Endothelial cell of umbilical vein (primary cell): Measurements from ENCODE around the gene CAMTA1. TPM values are rescaled to one million over a fixed set of nuclear protein-coding genes. Genes with fewer than 3 reads are reported as not detected.

Experiments used
- BruUV-seq: library from RNA; stranded (reverse); fragments of 400-500 nt; replicated peaks from 2 replicates; lab custom pipeline; 2021; lab: Mats Ljungman, UMichigan
- CTCF ChIA-PET: fragments of 300-600, 350-600 bp; sonication (Branson Sonifier 250); formaldehyde crosslinking; loops from one replicate; lab custom pipeline; 2021; ENCODE audit warnings: antibody characterized with exemption, inconsistent platforms; lab: Charles Lee
- POLR2A ChIA-PET: fragments of 300-600, 350-600 bp; sonication (Branson Sonifier 250); formaldehyde crosslinking; loops from one replicate; lab custom pipeline; 2021; ENCODE audit warnings: antibody characterized with exemption, inconsistent platforms; lab: Charles Lee
- DNase-seq: peaks from one replicate; pipeline ENCODE4 v3.0.0-alpha.2; 2011; ENCODE audit warnings: low read depth, low spot score
- FAIRE-seq: peaks from 2 replicates; lab custom pipeline; 2011; peaks lifted over from hg19 to GRCh38; lab: Jason Lieb, UNC
- H2AFZ ChIP-seq: 2 replicates; pipeline ENCODE4 v1.6.0; 2012; ENCODE audit warnings: low read depth, low read length, control low read depth, inconsistent platforms
- H3K27ac ChIP-seq: 2 replicates; pipeline ENCODE4 v1.5.1; 2011; ENCODE audit warnings: low read depth, mild to moderate bottlenecking, control low read depth, low read length, moderate library complexity; ENCODE audit not compliant: insufficient read depth
- H3K27me3 ChIP-seq, 2 experiments: 2 replicates each; pipeline versions ENCODE4 v1.6.0 to v1.6.1; 2011; ENCODE audit warnings: low read length in 2 of 2, mixed read lengths in 1 of 2; ENCODE audit not compliant: control insufficient read depth in 2 of 2, insufficient read depth in 2 of 2
- H3K36me3 ChIP-seq, 2 experiments: 2 replicates in 1 of 2; 3 replicates in 1 of 2; pipeline ENCODE4 v1.5.1; 2011; ENCODE audit warnings: low read length in 2 of 2, mild to moderate bottlenecking in 1 of 2, moderate library complexity in 1 of 2; ENCODE audit not compliant: control insufficient read depth in 2 of 2, insufficient read depth in 2 of 2; ENCODE audit errors: extremely low read depth in 1 of 2
- H3K4me1 ChIP-seq: 3 replicates; pipeline ENCODE4 v1.5.1; 2011; ENCODE audit warnings: mild to moderate bottlenecking, low read length; ENCODE audit not compliant: control insufficient read depth, insufficient read depth; ENCODE audit errors: extremely low read depth
- H3K4me2 ChIP-seq: 2 replicates; pipeline ENCODE4 v1.6.1; 2011; ENCODE audit warnings: low read length, control low read depth, mixed read lengths; ENCODE audit not compliant: insufficient read depth
- H3K4me3 ChIP-seq, 3 experiments: fragments of 200-600 bp in 1 of 3; sonication (generic), shearing (Covaris generic) in 1 of 3; replicated peaks in 1 of 3; 2 replicates each; pipeline ENCODE4 v1.5.1; 2011 to 2016; ENCODE audit warnings: control low read depth in 3 of 3, low read length in 3 of 3, mild to moderate bottlenecking in 2 of 3, inconsistent platforms in 1 of 3, low read depth in 1 of 3, moderate library complexity in 1 of 3; ENCODE audit not compliant: insufficient read depth in 1 of 3
- H3K79me2 ChIP-seq: 2 replicates; pipeline ENCODE4 v1.6.0; 2012; ENCODE audit warnings: low read length, inconsistent platforms; ENCODE audit not compliant: control insufficient read depth, insufficient read depth
- H3K9ac ChIP-seq: replicated peaks from 2 replicates; pipeline ENCODE3; 2011; ENCODE audit warnings: low read length, control low read depth; ENCODE audit not compliant: insufficient read depth; ENCODE audit errors: extremely low read depth
- H3K9me1 ChIP-seq: replicated peaks from 3 replicates; pipeline ENCODE4 v1.6.0; 2011; ENCODE audit warnings: mild to moderate bottlenecking, low read length; ENCODE audit not compliant: control insufficient read depth, insufficient read depth; ENCODE audit errors: extremely low read depth
- H3K9me3 ChIP-seq: replicated peaks from 2 replicates; pipeline ENCODE4 v1.5.1; 2012; ENCODE audit warnings: low read length, inconsistent platforms; ENCODE audit not compliant: control insufficient read depth, insufficient read depth
- H4K20me1 ChIP-seq: replicated peaks from 2 replicates; pipeline ENCODE3; 2011; ENCODE audit warnings: mild to moderate bottlenecking, low read length; ENCODE audit not compliant: control insufficient read depth, insufficient read depth; ENCODE audit errors: extremely low read depth
- CTCF ChIP-seq, 2 donors: IDR thresholded peaks; 1 replicate in 1 of 2; 2 replicates in 1 of 2; pipeline ENCODE4 v1.5.1; 2011; ENCODE audit warnings: low read length in 2 of 2, mild to moderate bottlenecking in 2 of 2, moderate library complexity in 2 of 2, control low read depth in 1 of 2, inconsistent platforms in 1 of 2, low read depth in 1 of 2; ENCODE audit not compliant: insufficient read depth in 1 of 2; ENCODE audit errors: extremely low read depth in 1 of 2
- EZH2 ChIP-seq: IDR thresholded peaks from 2 replicates; pipeline ENCODE4 v1.6.1; 2012; ENCODE audit warnings: borderline replicate concordance, low read depth, mild to moderate bottlenecking, moderate library complexity, low read length, inconsistent platforms; ENCODE audit not compliant: severe bottlenecking
- FOS ChIP-seq: IDR thresholded peaks from 2 replicates; pipeline ENCODE4 v1.6.1; 2011; ENCODE audit warnings: mild to moderate bottlenecking, low read length, moderate library complexity, borderline replicate concordance; ENCODE audit not compliant: insufficient read depth
- GATA2 ChIP-seq: IDR thresholded peaks from 2 replicates; pipeline ENCODE4 v1.7.0; 2011; ENCODE audit warnings: low read depth, mild to moderate bottlenecking, moderate library complexity, mixed read lengths, low read length; ENCODE audit not compliant: insufficient read length, insufficient read depth
- JUN ChIP-seq: IDR thresholded peaks from 2 replicates; pipeline ENCODE4 v1.6.1; 2011; ENCODE audit warnings: borderline replicate concordance, low read depth; ENCODE audit not compliant: insufficient read length, insufficient read depth
- MYC ChIP-seq: IDR thresholded peaks from one replicate; pipeline ENCODE4 v1.6.1; 2011; ENCODE audit warnings: mild to moderate bottlenecking, low read depth, low read length
- POLR2A ChIP-seq: IDR thresholded peaks from 2 replicates; pipeline ENCODE4 v1.6.1; 2012; ENCODE audit warnings: low read depth, mild to moderate bottlenecking, control low read depth, low read length
- POLR2AphosphoS5 ChIP-seq: IDR thresholded peaks from 2 replicates; pipeline ENCODE4 v1.6.1; 2012; ENCODE audit warnings: low read depth, mild to moderate bottlenecking, control low read depth, low read length, moderate library complexity; ENCODE audit not compliant: insufficient read depth
- dilution Hi-C: fragments of 300-500 bp; cut with MboI; formaldehyde crosslinking; loops from one replicate; pipeline ENCODE4 v1.15.0; 2019; ENCODE audit warnings: low sequenced_read_pairs; ENCODE audit not compliant: extremely low pct_ligation_motif_present
- intact Hi-C: fragments of 100-400 bp; cut with micrococcal nuclease; formaldehyde crosslinking; loops from one replicate; pipeline ENCODE4 v1.10.0; 2022
- polyA plus RNA-seq, 4 experiments: library from polyadenylated mRNA; depleted of rRNA in 3 of 4; stranded (reverse) in 3 of 4; unstranded in 1 of 4; fragments of >200 nt; gene quantifications; 2 replicates each; pipeline versions ENCODE4 v1.2.1 to v1.2.3, GENCODE V29; 2011 to 2012; ENCODE audit warnings: missing spikeins in 1 of 4
- total RNA-seq: library from RNA; stranded (reverse); gene quantifications from 2 replicates; pipeline ENCODE4 v1.2.3, GENCODE V29; 2021
- TF ChIP-seq, protein P1 (sequence below): IDR thresholded peaks from 2 replicates; pipeline ENCODE4 v1.6.1; 2011; ENCODE audit not compliant: insufficient read depth, insufficient read length

Gene CAMTA1
- total and polyA plus RNA-seq, 2 donors (not counting 3 experiments of a cell fraction or from before 2014, with no cell fraction given), result 50.8 to 92.7 TPM

GRCh38 chr1:7671146-7671465 lies 885.9 kb downstream of the CAMTA1 start:
- Histone ChIP-seq H3K4me1 (no peaks in the 10 kb centered on the region), H4K20me1 (no peaks in the 10 kb centered on the region), H3K4me3 (no peak overlapping the region), H3K4me2 (no peak overlapping the region), H3K27me3 (no peaks in the 10 kb centered on the region), H3K27ac (no peak overlapping the region), H2AFZ (no peak overlapping the region), H3K9me3 (no peaks in the 10 kb centered on the region), H3K9me1 (no peaks in the 10 kb centered on the region), H3K9ac (no peak overlapping the region), H3K79me2 (no peaks in the 10 kb centered on the region), H3K36me3 (no peaks in the 10 kb centered on the region)
- intact Hi-C loops (no loop called here), dilution Hi-C loops (no loop called here)
- ChIA-PET CTCF (interaction anchor here (4.3 to 9.4 kb wide), 4 partner anchors 9 to 231 kb away, joined by 52 to 674 read pairs (median 108); no protein-coding TSS in a partner anchor), POLR2A (no interaction called here)
- no TSS peak for BruUV-seq
- FAIRE-seq (no peak), DNase-seq (no peak)
- TF ChIP-seq POLR2AphosphoS5 (no peak), CTCF (IDR thresholded peaks at IDR 0.05; ENCODE audit: extremely low read depth in 1 of 2, insufficient read depth in 1 of 2, low read depth in 1 of 2, low read length in 2 of 2) (no peak), GATA2 (no peak), FOS (no peak), JUN (no peak), POLR2A (no peak), EZH2 (no peak), MYC (no peak)
- TF ChIP-seq, protein P1, sequence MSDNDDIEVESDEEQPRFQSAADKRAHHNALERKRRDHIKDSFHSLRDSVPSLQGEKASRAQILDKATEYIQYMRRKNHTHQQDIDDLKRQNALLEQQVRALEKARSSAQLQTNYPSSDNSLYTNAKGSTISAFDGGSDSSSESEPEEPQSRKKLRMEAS, result no peak
